Fibroblast of pulmonary artery (primary cell): ENCODE data around the gene KAT2A.
A peak's percentile ranks its signal among the peaks of the same experiment; 100 is the strongest.

Experiments
- DNase-seq: peaks from one replicate; pipeline ENCODE4 v3.0.0-alpha.2; 2010; ENCODE audit warnings: low read depth
- H3K4me3 ChIP-seq: replicated peaks from 2 replicates; pipeline ENCODE4 v1.5.1; 2011; ENCODE audit warnings: low read depth, mild to moderate bottlenecking, control low read depth, low read length, moderate library complexity
- TF ChIP-seq, protein P1 (sequence below): IDR thresholded peaks from 2 replicates; pipeline ENCODE4 v1.5.1; 2011; ENCODE audit warnings: mild to moderate bottlenecking, control low read depth, low read length, inconsistent platforms; ENCODE audit errors: missing control alignments

Gene KAT2A

DNA sequence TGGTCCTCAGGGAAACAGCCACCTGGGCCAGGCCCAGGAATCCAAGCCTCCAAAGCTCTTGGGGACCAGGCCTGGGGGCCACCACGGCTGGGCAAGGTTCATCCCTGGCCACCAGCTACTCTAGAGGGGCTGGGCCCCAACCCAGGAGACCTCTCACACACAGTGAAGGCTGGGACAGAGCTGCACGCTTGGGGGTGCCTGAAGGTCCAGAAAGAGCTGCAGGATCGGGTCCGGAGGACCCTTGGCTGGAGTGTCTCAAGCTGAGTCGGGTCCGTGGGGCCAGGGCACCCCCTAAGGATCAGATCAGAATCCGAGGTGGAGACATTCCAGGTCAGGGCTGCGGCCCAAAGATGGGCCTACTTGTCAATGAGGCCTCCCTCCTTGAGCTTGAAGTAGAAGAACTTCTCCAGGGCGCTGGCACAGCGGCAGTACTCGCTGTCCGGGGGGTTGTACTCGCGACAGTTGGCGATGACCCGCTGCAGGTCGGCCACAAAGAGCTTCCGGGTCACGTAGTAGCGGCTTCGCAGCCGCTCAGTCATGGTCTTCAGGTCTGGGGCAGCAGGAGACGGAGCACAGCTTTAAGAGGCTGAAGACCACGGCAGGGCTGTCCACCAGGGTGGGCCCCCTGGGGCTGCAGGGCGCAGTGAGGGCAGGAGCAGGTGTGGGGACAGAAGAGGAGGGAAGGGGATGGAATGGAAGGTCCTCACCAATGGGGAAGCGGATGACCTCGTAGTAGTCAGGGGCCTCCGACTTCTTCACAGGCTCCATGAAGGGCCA is 7.7 kb downstream of the KAT2A start:
- DNase-seq, result no peak
- H3K4me3 ChIP-seq, result no peak overlapping the region
- TF ChIP-seq, protein P1, sequence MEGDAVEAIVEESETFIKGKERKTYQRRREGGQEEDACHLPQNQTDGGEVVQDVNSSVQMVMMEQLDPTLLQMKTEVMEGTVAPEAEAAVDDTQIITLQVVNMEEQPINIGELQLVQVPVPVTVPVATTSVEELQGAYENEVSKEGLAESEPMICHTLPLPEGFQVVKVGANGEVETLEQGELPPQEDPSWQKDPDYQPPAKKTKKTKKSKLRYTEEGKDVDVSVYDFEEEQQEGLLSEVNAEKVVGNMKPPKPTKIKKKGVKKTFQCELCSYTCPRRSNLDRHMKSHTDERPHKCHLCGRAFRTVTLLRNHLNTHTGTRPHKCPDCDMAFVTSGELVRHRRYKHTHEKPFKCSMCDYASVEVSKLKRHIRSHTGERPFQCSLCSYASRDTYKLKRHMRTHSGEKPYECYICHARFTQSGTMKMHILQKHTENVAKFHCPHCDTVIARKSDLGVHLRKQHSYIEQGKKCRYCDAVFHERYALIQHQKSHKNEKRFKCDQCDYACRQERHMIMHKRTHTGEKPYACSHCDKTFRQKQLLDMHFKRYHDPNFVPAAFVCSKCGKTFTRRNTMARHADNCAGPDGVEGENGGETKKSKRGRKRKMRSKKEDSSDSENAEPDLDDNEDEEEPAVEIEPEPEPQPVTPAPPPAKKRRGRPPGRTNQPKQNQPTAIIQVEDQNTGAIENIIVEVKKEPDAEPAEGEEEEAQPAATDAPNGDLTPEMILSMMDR, result no peak

DNA sequence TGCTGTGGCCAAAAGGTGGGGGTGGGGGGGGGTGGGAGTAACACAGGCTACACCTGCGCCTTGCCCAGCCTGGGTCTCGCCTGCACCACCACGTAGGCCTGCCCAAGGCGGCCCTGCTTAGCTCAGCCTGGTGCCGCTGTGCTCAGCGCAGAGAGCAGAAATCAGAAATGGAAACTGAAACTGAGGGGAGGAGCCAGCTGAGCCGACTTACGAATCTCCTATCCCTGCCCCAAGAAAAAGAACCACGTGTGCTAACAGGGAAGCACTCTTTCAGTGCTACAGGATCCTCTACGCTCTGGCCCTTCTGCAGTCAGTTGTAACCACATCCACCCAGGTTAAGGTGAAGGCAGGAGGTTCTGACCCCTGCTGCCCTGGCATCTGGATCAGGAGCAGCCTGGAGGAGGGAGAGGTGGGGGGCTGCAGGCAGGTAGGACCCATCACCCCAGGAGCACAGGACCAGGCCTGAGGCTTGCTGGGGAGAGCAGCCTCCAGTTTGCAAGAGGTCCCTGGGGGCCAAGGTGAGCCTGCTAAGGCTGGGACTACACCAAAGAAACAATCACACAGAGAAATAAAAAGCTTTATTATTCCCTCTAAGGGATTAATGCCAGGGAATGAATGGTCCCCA is 8.5 kb downstream of the KAT2A start, which contains the start of gene DHX58:
Gene DHX58, minus strand, starts transcription at position 163 of the 625 bp plus-strand sequence. CDS start 822 bp downstream, outside the sequence.
- peak; percentile 86 for DNase-seq
- H3K4me3 ChIP-seq, result peak within 1 kb of the TSS; percentile 53
- TF ChIP-seq, protein P1, result no peak

DNA sequence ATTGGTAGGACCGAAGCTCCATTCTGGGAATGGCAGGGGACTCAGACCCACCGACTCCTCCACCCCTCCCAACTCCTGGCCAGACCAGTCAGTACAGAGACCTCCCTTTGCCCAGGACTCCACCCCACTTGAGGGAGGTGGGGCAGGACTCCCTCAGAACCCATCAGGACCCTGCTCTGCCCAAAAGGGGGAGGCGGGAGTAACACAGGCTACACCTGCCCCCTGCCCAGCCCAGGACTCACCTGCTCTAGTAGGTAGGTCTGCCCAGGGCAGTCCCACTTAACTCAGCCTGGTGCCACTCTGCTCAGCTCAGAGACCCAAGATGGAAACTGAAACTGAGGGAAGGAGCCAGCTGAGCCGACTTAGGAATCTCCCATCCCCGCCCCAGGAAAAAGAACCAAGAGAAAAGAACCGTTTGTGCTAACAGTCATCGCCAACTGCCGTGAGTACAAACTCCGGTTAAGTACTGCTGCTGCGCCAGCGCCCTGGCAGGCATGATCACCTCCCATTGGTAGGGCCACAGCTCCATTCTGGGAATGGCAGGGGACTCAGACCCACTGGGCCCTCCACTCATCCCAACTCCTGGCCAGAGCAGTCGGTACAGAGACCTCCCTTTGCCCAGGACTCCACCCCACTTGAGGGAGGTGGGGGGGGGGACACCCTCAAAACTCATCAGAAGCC is 9.2 kb downstream of the KAT2A start:
- TF ChIP-seq, protein P1, result no peak
- H3K4me3 ChIP-seq, result peak overlapping the region; percentile 53
- DNase-seq, result peak; percentile 25

DNA sequence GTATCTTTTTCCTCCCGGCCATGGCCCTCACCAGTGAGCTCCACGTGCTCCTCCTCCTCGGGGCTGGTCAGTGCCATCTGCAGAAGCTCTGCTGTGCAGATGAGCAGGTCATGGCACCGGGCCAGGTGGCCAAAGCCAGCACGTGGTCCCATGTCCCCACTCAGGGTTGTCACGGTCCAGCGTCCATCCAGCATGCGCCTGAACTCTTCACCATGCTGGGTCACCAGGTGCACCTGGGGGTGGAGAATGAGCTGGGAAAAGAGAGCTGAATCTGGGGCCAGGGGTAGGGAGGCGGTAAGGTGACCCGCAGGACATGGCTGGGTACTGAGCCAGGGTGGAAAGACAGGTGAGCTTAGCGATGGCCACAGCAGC is 9.9 kb downstream of the KAT2A start:
- no peak overlapping the region for H3K4me3 ChIP-seq
- no peak for DNase-seq
- TF ChIP-seq, protein P1, result no peak

DNA sequence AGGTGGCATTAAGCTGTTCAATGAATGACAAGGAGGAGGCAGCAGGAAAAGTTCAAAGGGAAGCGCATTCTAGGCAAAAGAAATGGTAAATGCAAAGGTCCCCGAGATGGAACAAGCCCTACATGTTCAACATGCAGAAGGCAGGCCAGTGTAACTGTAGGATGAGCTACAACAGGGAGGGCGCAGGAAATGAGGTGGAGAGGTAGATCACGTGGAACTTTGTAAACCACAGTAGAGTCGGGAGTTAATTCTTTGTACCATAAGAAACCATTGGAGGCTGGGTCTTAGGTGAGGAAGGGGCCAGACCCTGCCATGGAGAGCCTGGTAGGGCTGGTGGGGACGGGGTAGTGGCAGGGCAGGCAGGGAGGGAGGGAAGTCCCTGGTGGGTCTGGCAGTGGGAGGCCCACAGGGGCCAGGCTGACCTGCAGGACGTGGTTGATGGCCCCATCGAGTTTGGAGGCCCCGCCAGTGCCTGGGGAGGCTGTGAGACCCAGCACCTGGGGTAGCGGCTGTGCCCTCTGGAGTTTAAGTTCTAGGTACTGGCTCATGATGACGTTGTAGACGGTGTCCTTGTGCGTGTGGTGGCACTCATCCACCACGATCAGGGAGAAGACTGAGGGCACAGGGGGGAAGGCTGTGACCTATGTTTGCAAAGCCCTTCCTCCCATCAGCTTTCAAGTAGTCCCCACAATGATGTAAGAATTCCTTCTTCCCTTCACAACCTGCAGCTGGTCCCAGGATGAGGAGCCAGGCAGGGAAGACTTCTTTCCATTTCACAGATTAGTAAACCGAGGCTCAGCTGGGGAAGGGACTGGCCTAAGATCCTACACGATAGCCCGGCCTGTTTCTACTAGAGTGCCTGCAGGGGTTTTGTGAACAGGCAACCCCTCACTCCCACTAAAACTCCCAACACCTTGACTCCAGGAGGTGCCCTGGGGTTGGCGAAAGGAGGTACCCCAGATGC is 10.6 kb downstream of the KAT2A start:
- no peak overlapping the region for H3K4me3 ChIP-seq
- TF ChIP-seq, protein P1, result no peak
- no peak for DNase-seq

DNA sequence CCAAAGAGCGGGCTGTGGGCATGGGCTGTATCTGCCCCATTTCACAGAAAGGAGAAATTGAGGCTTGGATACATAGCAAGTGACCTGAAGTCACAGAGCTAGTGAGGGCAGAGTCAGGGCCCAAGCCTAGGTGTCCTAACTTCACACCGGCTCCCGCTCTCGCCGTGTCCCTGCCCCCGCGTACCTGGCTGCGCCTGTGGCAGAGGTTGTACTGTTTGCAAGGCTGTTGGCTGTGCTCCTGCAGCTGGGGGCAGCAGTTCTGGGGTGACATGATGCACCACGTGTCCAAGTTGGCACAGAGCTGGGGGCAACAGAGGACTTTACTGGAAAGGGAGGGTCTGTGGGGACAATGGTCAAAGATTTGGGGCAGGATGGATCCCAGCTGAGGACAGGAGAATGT is 12.1 kb downstream of the KAT2A start:
- no peak overlapping the region for H3K4me3 ChIP-seq
- no peak for DNase-seq
- TF ChIP-seq, protein P1, result no peak
